Nephron progenitor cell (in vitro differentiated cells): ENCODE results near the gene TMSB10.
"Not testable (repeated sequence)": the region's sequence is repeated elsewhere in the genome, so short reads cannot be mapped to it uniquely, and the experiment has no call there.

Source experiments
- DNase-seq: peaks from one replicate; pipeline ENCODE4 v3.0.0; 2021
- H3K27ac Mint-ChIP-seq: 2 replicates; pipeline ENCODE4 v1.8.0; 2021; ENCODE audit warnings: mild to moderate bottlenecking, moderate library complexity, mixed read lengths
- H3K27me3 Mint-ChIP-seq: 2 replicates; pipeline ENCODE4 v1.8.0; 2021; ENCODE audit warnings: mild to moderate bottlenecking, low read depth, mixed read lengths; ENCODE audit not compliant: poor library complexity
- H3K36me3 Mint-ChIP-seq: 2 replicates; pipeline ENCODE4 v1.8.0; 2021; ENCODE audit warnings: low read depth, mixed read lengths
- H3K4me1 Mint-ChIP-seq: 2 replicates; pipeline ENCODE4 v1.8.0; 2021; ENCODE audit warnings: mixed read lengths
- H3K4me3 Mint-ChIP-seq: 2 replicates; pipeline ENCODE4 v1.8.0; 2021; ENCODE audit warnings: mild to moderate bottlenecking, moderate library complexity, mixed read lengths
- H3K9me3 Mint-ChIP-seq: 2 replicates; pipeline ENCODE4 v1.8.0; 2021; ENCODE audit warnings: mild to moderate bottlenecking, moderate library complexity, mixed read lengths
- CTCF ChIP-seq: fragments of 200-600 bp; sonication (generic); IDR thresholded peaks from 2 replicates; pipeline ENCODE4 v1.5.0; 2021; ENCODE audit warnings: antibody characterized with exemption

TMSB10 gene

GRCh38 chr2:84861539-84861938 lies 43.9 kb upstream of the TMSB10 start:
- Mint-ChIP-seq H3K4me1 (peaks cover 15% of the 10 kb centered on the region), H3K36me3 (no peaks in the 10 kb centered on the region), H3K4me3 (no peak overlapping the region), H3K27ac (no peak overlapping the region), H3K9me3 (no peaks in the 10 kb centered on the region), H3K27me3 (peaks cover 6% of the 10 kb centered on the region)
- TF ChIP-seq CTCF: no peak
- no peak for DNase-seq

- no peaks in the 10 kb centered on the region for H3K9me3 Mint-ChIP-seq
- no peak overlapping the region for H3K4me3 Mint-ChIP-seq
- H3K4me1 Mint-ChIP-seq: peaks cover 10% of the 10 kb centered on the region
- no peak overlapping the region for H3K27ac Mint-ChIP-seq
- DNase-seq: no peak
- TF ChIP-seq CTCF: no peak
- H3K27me3 Mint-ChIP-seq: peaks cover 6% of the 10 kb centered on the region
- no peaks in the 10 kb centered on the region for H3K36me3 Mint-ChIP-seq
These were observed 43.5 kb upstream of the TMSB10 start for GRCh38 chr2:84862006-84862405.

- TF ChIP-seq CTCF: no peak
- H3K36me3 Mint-ChIP-seq: no peaks in the 10 kb centered on the region
- H3K27ac Mint-ChIP-seq: no peak overlapping the region
- H3K4me1 Mint-ChIP-seq: no peaks in the 10 kb centered on the region
- no peak for DNase-seq
- H3K4me3 Mint-ChIP-seq: no peak overlapping the region
- H3K9me3 Mint-ChIP-seq: no peaks in the 10 kb centered on the region
- H3K27me3 Mint-ChIP-seq: no peaks in the 10 kb centered on the region
These were observed 40.2 kb upstream of the TMSB10 start for GRCh38 chr2:84865181-84865783.

- Mint-ChIP-seq H3K4me1 (no peaks in the 10 kb centered on the region), H3K27ac (no peak overlapping the region), H3K9me3 (no peaks in the 10 kb centered on the region), H3K36me3 (no peaks in the 10 kb centered on the region), H3K27me3 (no peaks in the 10 kb centered on the region), H3K4me3 (no peak overlapping the region)
- no peak for DNase-seq
- no peak for TF ChIP-seq CTCF
These were observed 39.3 kb upstream of the TMSB10 start for GRCh38 chr2:84866122-84866521.

GRCh38 chr2:84868327-84868726 lies 37.1 kb upstream of the TMSB10 start:
- not testable (repeated sequence) for H3K4me1 Mint-ChIP-seq, DNase-seq, H3K4me3 Mint-ChIP-seq, H3K36me3 Mint-ChIP-seq, H3K27me3 Mint-ChIP-seq, H3K27ac Mint-ChIP-seq, H3K9me3 Mint-ChIP-seq

GRCh38 chr2:84870306-84870705 lies 35.1 kb upstream of the TMSB10 start:
- no peak for DNase-seq
- no peaks in the 10 kb centered on the region for H3K36me3 Mint-ChIP-seq
- H3K9me3 Mint-ChIP-seq: no peaks in the 10 kb centered on the region
- H3K27me3 Mint-ChIP-seq: peaks cover 4% of the 10 kb centered on the region
- H3K4me3 Mint-ChIP-seq: no peak overlapping the region
- no peak for TF ChIP-seq CTCF
- no peak overlapping the region for H3K27ac Mint-ChIP-seq
- H3K4me1 Mint-ChIP-seq: no peaks in the 10 kb centered on the region

GRCh38 chr2:84872691-84873090 lies 32.8 kb upstream of the TMSB10 start:
- not testable (repeated sequence) for DNase-seq, H3K27ac Mint-ChIP-seq, H3K4me3 Mint-ChIP-seq, H3K4me1 Mint-ChIP-seq, H3K9me3 Mint-ChIP-seq, H3K36me3 Mint-ChIP-seq
- peaks cover 23% of the 10 kb centered on the region for H3K27me3 Mint-ChIP-seq
